HG03439 (cell line): ENCODE results near the gene MRM2.
A peak's percentile ranks its signal among the peaks of the same experiment; 100 is the strongest.

Experiments used
- ATAC-seq: cut with Tn5 transposase; IDR thresholded peaks from one replicate; pipeline ENCODE4 v1.9.1; 2021; ENCODE audit warnings: mild to moderate bottlenecking, moderate library complexity; ENCODE audit not compliant: unreplicated experiment

MRM2 gene

DNA sequence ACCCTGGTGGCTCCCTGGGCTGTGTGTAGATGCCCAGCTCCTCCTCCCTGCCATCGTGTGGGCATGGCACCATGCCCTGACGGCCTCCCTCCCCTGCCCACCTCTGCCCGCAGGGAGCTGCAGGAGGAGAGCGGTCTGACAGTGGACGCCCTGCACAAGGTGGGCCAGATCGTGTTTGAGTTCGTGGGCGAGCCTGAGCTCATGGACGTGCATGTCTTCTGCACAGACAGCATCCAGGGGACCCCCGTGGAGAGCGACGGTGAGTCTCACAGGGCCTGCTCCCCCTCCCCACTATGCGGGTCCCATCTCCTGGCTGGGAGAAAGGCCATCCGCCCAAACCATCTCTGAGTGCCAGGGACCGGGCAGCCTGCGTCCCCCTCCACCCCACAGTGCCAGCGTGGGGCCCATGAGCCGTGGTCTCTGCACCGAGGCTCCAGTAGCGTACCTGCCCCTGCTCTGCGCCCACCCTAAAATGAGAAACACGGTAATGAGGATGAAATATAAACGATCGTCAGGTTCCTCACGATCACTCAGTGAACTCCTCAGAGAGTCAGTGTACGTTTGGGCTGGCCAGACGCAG, 7.8 kb upstream of the MRM2 start:
- no peak for ATAC-seq

DNA sequence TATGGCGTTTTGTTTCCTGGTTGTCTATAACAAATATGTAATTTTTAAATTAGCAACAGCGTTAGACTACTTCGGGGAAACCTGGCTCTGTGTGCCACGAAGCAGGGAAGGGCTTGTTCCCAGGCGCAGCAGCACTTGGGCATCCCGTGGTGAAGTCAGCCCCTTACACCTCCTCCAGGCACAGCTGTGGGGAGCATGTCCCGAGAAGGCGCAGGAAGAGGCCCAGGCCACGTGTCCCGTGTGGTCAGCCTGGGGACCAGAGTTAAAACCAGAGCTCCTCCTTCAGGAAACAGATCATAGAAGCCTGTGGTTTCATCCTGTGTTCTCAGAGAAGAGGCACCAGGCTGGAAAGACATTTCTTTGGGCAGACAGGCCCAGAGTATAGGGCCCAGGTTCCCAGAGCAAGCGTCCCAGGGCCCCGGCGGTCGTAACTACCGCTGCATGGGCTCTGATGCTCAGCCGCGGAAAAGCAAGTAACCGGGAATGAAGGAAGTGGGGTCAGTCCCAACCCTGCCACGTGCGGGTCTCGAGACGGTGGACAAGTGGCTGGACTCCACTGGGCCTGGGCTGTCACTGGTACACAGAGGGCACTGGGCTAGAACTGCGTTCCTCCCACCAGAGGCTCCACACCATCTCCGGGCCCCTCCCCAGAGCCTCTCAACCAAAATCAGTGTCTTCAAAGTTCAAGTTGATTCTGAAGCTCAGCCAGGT, 7.1 kb upstream of the MRM2 start:
- no peak for ATAC-seq

DNA sequence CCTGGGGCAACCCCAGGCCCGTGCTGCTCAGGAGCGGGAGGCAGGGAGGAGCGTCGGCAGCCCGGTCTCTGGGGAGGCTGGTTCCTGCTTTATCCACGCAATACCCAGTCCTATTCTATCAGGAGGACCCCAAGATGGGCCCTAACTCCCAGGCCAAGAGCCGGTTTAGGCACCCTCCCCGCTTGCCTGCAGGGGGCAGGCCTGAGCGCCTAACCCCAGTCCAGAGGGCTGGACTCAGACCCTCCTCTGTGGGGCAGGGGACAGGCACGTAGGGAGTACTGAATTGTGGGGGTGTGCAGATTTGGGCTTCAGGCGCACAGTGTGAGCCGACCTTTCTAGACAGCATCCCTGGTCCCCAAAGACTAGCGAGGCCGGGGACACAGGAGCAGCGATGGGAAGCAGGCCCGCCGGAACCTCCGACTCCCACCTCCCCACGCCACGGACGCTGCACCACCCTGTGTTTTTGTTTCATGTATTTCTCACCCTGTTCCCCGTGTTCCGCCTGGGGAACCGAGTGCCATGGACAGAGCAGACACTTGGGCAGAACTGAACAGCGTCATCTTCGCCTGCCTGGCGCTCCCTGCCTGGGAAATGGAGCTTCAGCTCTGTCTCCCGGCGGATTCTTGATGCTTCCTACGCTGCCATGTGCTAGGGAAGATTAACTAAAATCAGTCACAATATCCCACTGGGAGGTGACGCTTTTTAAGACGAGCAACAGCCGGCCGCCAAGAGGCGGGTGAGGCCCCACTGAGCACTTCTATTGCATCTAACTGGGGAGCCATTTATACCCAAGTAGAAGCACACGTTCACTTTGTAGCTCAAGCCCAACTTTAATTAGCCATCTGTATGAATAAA, 5.4 kb upstream of the MRM2 start:
- ATAC-seq: no peak

DNA sequence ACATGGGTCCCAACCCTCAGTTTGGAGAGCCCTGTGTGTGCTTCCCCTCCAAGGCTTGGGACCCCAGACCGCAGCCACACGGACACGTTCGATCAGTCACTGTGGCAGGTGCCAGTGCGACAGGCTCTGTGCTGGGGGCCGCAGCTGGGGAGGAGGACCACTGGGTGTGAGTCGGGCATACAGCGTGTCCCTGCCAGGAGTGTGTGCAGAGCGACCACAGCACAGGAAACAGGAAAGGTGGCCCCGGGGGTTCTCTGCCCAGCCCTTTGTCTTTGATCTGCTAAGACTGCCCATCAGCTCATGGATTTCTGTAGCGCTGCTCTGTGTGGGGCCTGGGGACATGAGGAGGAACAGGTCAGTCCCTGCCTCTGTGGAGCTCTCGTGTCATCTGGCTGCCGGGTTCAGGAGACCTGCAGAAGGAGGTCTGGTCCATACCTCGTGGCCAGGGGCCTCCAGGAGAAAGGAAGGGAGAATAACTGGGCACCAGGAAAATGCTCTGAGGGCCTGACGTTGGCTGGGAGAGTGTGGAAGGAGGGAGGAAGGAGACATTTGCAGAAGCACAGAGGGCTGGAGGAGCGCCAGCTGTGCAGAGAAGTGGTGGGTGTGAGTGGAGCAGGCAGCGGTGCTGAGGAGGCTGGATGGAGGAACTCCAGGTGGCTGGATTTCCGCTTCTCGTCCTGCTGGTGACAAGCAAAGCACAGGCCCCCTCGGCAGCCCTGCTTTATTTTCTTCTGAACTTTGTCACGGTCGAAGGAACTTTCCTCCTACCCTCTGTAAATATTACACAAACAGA, 4.1 kb upstream of the MRM2 start:
- ATAC-seq: no peak

DNA sequence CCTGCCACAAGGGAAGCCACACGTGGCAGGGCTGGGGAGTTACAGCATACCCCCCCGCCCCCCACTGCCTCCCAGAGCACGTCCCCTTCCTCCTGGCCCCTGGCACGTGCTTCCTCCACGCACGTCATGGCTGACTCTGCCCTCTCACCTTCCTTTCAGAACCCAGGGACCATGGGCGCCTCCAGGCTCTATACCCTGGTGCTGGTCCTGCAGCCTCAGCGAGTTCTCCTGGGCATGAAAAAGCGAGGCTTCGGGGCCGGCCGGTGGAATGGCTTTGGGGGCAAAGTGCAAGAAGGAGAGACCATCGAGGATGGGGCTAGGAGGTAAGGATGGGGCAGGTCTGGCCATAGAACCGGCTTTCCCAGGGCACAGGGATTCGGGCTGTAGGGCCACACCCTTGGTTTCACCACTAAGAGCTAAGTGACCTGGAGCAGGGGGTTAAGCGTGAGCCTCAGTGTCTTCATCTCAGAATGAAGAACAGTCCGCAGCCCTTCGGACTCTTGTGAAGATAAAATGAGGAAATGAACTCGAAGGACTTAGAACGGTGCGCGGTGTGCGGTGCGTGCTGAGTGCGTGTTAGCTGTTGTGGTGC, 2.5 kb upstream of the MRM2 start:
- ATAC-seq: no peak

DNA sequence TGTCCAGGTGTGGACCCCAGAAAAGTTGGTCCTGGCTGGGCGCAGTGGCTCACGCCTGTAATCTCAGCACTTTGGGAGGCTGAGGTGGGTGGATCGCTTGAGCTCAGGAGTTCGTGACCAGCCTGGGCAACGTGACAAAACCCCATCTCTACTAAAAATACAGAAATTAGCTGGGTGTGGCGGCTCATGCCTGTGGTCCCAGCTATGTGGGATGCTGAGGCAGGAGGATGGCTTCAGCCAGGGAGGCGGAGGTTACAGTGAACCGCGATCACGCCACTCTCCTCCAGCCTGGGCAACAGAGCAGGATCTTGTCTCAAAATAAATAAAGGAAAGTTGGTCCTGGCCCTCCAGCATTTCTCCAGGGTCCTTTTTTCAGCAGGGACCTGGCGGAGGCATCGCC, 1.5 kb upstream of the MRM2 start:
- no peak for ATAC-seq

DNA sequence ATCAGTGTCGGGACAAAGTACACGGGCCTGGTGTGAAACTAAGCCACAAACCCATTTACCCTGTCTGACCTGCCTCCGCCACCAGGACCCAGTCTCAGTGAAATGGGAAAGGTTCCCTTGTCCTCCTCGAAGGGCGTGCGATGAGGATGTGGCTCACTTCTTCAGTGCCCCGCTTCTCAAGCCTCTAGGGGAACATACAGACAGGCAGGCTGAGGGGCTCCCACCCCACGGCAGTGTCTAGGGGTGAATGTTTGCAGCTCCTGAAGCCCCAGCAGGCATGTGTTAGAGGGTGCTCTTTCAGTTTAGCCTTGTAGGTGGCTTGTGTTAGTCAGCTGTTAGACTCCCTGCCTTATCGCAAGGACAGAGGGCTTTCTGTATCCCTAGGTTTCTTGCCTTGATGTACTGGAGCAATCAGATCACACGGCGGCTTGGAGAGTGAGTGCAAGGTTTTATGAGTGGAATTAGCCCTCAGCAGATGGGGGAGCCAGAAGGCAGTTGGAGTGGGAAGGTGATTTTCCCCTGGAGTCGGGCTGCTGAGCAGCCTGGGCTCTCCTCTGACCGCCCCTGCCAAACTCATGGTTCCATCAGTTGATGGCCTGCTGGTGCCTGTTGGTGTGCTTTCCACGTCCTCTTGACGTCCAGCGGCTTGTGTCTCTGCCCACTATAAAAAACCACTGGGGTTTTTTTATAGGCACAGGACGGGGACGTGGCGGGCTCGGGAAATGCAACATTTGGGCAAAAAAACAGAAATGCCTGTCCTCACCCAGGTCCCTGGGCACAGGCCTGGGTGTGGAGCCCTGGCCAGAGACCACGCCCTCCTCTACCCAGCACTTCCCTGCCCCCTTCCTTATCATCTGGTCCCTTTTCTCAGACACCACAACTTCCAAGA, 780 bp upstream of the MRM2 start:
- ATAC-seq: peak; percentile 18

DNA sequence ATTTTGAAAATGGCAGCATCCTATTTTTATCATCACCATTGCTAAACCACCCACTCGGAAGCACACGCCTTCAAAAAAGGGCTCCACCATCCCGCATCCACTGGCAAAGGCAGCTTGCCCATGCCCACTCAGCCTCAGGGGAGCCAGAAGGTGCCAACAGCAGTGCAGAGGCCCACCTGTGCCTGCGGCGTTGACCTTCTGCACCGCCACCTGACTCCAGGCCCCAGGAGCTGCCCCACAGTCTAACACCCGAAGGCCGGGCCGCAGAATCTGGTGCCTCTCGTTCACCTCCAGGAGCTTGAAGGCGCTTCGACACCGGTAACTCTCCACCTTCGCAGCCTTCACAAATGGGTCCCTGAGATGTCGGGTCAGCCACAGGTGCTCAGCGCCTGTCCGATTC, 2.8 kb downstream of the MRM2 start:
- no peak for ATAC-seq

DNA sequence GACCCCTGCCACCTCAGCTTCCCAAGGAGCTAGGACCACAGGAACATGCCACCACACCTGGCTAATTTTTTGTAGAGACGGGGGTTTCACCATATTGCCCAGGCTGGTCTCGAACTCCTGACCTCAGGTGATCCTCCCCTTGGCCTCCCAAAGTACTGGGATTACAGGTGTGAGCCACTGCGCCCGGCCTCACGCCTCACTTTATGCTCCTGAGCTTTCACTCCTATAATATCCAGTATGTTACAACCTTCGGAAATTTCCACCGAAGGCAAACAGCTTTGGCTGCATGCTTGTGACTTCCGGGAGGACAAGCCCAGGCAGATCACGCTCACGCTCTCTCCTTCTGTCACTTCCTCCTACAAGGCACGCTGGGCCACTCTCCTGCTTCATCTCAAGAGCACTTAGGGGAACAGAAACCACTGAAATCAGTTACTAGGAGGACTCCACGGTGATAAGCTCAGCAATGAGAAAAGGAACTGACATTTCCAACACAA, 4.8 kb downstream of the MRM2 start:
- ATAC-seq: peak; percentile 56

DNA sequence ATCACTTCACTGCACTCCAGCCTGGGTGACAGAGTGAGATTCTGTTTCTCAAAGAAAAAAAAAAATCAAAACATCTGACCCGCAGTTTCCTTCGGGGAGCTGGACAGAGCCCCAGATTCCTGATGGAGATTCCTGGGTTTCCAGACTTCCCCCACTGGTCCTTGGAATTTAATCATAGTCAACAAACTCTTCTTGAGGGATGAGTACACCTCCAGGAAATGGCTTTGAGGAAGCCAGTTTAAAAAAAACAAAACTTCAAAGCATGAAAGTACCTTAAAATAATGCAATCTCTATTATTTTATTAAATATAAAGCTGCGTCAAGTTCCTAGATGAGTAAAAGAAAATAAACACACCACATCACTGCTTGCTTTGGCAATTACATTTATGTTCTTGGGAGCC, 8.1 kb downstream of the MRM2 start:
- ATAC-seq: no peak

DNA sequence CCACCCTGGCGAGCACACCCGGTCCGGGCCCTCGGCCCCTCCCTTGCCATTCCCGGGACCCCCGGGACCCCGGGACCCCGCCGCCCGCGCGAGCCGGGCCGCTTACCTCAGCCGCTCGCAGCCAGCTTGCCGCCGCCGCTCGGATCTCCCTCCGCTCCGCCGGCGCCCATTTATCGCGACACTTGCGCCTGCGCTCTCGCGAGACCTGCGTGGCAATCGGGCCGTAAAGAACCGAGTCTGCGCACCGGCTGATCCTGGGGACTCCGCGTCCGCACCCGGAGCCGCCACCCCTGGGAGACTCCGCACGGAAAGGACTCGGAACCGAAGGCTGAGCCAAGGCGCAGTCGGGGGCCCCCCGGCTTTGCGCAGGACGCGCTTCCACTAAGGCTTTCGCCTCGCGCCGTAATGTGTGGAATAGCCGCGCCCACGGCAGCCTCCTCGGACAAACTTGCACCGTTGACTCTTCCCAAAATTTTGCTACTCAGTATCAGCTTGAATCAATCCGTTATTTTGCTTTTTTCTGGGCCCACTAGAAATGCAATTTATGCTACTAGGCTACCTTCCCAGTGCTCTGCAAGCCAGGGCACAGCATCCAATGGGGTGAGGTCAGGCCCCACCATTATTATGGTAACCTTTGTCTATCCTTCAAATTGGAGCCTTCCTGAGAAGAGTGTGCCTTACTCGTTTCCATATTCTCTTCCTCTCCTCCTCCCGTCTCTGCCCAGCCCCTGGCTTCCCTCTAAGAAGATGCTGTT, 9.1 kb downstream of the MRM2 start, which contains the start of gene MAD1L1:
Gene MAD1L1, minus strand, starts transcription at position 180 of the 755 bp plus-strand sequence. CDS start 2,812 bp downstream, outside the sequence.
- ATAC-seq: peak; percentile 67

DNA sequence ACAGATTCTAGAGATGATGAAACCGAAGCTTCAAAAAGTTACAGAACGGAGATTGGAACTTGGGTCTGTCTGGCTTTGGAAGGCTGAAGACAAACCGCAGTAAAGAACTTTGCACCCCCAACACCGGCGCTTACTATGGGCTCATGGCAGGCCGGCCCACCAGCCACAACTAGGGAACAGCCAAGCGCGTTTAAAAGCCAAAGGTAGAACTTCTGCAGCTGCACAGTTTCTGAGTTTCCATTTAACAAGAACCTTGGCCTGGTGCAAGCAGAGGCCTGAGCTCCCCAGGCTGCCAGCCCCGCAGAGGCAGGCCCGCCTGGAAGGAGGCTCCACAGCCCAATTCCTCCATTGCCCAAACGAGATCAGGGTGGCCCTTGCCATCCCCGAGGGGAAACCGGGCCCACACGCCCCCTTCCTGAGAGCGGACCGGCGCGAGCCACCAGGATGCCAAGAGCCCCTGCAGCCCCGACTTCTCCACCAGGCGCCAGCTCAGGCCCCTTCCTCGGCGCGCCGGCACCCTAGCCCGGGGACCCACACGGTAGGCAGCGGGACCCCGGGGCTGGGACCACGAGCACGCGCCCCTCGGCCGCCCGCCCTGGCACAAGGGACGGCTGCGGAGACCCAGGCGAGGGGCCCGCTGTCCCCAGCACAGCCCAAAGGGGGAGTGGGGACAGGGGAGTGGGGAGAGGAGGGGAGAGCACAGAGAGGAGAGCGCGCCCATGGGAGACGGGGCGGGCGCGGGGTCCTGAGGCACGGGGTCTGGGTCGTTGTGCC, 9.8 kb downstream of the MRM2 start:
- peak; percentile 33 for ATAC-seq

DNA sequence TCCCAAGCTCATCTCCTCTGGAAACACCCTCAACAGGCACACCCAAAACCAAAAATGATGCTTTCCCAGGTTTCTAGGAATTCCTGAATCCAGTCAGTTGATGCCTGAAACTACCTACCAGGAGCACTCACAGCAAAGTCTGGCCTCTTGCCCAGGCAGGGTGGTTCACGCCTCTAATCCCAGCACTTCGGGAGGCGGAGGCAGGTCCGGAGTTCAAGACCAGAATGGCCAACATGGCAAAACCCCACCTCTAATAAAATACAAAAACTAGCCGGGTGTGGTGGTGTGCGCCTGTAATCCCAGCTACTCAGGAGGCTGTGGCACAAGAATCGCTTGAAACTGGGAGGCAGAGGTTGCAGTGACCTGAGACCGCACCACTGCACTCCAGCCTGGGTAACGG, 11.1 kb downstream of the MRM2 start:
- no peak for ATAC-seq

DNA sequence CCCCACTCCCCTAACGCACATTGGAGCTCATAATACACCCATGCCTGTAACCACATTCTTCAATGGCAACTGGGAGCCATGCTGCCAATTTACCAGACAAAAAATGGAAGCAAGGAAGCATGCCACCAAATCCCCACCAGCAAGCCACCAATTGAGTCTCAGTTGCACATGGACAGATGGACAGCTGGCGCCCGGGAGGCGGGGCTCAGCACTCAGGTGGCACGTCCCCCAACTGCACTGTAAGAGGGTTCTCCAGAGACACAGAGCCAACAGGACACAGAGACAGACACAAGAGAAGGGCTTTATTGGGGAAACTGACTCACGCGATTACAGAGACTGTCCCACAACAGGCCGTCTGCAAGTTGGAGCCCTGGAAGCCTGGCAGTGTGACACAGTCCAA, 11.8 kb downstream of the MRM2 start:
- ATAC-seq: no peak

DNA sequence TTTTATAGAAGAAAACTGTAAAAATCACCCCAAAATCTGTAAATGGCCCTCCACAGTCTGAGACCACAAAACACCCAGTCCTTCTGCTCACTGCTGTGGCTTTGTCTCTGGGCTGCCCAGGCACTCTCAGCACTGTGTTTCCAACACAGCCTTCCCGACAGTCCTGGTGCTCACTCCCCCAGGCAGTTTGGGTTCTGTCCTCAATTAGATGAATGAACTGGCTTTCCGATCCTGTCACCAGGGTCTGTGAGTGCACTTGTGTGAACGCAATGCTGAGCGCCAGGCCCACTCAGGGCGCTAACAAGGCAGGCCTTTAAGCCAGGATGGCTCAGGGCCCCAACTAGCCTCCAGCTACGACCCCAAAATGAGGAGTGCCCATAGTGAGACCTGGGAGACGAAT, 12.5 kb downstream of the MRM2 start:
- ATAC-seq: no peak

DNA sequence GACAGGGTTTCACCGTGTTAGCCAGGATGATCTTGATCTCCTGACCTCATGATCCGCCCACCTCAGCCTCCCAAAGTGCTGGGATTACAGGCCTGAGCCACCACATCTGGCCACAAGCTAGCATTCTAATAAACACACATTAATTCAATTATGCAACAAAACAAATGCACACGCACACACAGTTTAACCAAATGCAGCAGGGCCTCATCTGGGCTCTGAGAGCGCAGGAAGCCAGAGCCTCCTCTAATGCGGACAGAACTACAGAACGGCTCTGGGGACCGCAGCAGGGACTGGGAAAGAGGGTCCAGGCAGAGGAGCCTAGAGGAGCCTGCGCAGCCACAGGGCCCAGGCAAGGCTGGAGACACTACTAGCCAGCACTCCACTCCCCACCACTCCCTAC, 13.1 kb downstream of the MRM2 start:
- ATAC-seq: no peak

DNA sequence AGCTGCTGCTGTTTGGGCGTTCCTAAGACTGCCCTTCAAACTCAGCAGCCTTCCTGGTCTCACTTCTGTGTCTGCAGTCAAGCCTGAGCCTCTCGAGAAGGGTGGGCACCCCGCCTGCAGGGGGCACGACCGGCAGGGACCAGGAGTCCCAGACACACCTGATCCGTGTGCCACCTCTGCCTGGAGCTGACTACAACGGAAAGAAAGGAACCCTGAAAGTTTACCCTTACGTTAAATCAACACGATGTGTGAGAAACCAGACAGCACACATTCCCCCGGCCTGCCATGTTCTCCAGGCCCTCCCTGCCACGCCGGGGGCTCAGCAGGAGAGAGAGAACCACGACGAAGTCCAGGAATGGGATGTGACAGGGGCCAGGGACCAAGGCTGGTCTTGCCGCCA, 14.3 kb downstream of the MRM2 start:
- ATAC-seq: no peak

DNA sequence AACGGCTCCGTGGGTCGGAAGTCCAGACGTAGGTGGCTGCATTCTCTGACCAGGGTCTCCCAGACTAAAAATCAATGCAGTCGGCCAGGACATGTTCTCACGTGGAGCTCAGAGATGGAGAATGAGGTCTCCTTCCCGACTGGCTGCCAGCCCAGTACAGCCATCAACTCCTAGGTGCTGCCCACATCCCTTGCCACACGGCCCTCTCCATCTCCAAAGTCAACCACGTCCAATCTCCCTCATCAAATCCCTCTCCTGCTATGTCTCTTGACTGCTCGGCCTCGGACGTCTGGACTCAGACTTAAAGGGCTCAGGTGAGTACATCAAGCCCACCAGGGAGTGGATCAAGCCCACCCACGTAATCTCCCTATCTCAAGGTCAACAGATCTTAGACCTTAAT, 16.2 kb downstream of the MRM2 start:
- no peak for ATAC-seq
